Stromal cell of bone marrow (primary cell): ENCODE data around the gene BLCAP.
"Not testable (repeated sequence)": the region's sequence is repeated elsewhere in the genome, so short reads cannot be mapped to it uniquely, and the experiment has no call there.

ENCODE experiments used
- DNase-seq: peaks from one replicate; pipeline ENCODE4 v3.0.0-alpha.2; 2012; ENCODE audit warnings: low read depth

The BLCAP gene

GRCh38 chr20:37479925-37480691 lies 47.6 kb downstream of the BLCAP start:
- no peak for DNase-seq

GRCh38 chr20:37479266-37479665 lies 48.4 kb downstream of the BLCAP start:
- DNase-seq = no peak

GRCh38 chr20:37477041-37477440 lies 50.6 kb downstream of the BLCAP start:
- DNase-seq = no peak

- DNase-seq = no peak
These were observed 52.4 kb downstream of the BLCAP start for GRCh38 chr20:37475252-37475651.

GRCh38 chr20:37474386-37474785 lies 53.3 kb downstream of the BLCAP start:
- DNase-seq = no peak

GRCh38 chr20:37473249-37474000 lies 54.3 kb downstream of the BLCAP start:
- no peak for DNase-seq

GRCh38 chr20:37472435-37472834 lies 55.2 kb downstream of the BLCAP start:
- DNase-seq = not testable (repeated sequence)

GRCh38 chr20:37471741-37472235 lies 55.9 kb downstream of the BLCAP start:
- no peak for DNase-seq

GRCh38 chr20:37470190-37470589 lies 57.5 kb downstream of the BLCAP start:
- DNase-seq = not testable (repeated sequence)

GRCh38 chr20:37469531-37469930 lies 58.1 kb downstream of the BLCAP start:
- no peak for DNase-seq

GRCh38 chr20:37468886-37469285 lies 58.8 kb downstream of the BLCAP start:
- DNase-seq = no peak
